ENCODE results near the gene GRK5. TPM values are rescaled to one million over a fixed set of nuclear protein-coding genes. Genes with fewer than 3 reads are reported as not detected.

Gene GRK5
- total RNA-seq, 1 donor from 2014 or later = 4.3 TPM

GRCh38 chr10:119438717-119439116 is 231.3 kb downstream of the GRK5 start:
- Histone ChIP-seq H3K9me3 (ENCODE audit: low read depth) (peaks cover 3% of the 10 kb centered on the region), H3K79me2 (ENCODE audit: low read depth) (no peaks in the 10 kb centered on the region), H3K27me3 (no peaks in the 10 kb centered on the region), H4K20me1 (ENCODE audit: low read depth) (no peaks in the 10 kb centered on the region), H3K4me2 (no peak overlapping the region), H3K4me3 (no peak overlapping the region), H2AFZ (replicated peaks) (no peak overlapping the region), H3K27ac (no peak overlapping the region), H3K4me1 (peaks cover 9% of the 10 kb centered on the region), H3K9ac (no peak overlapping the region), H3F3A (ENCODE audit: low read depth) (no peaks in the 10 kb centered on the region), H3K36me3 (no peaks in the 10 kb centered on the region)
- peaks cover 22% of the 10 kb centered on the region for H3K4me1 Mint-ChIP-seq
- no peak for DNase-seq (ENCODE audit: low spot score)
- H3K27ac Mint-ChIP-seq = no peak overlapping the region
- peaks cover 23% of the 10 kb centered on the region for H3K36me3 Mint-ChIP-seq
- peaks cover 23% of the 10 kb centered on the region for H3K9me3 Mint-ChIP-seq
- TF ChIP-seq CTCF (IDR thresholded peaks at IDR 0.05) = no peak
- TF ChIP-seq EZH2phosphoT487 (IDR thresholded peaks at IDR 0.05) = no peak
- no peak for TF ChIP-seq EZH2 (IDR thresholded peaks at IDR 0.05)
- H3K27me3 Mint-ChIP-seq (ENCODE audit: insufficient read depth, low read depth) = peaks cover 2% of the 10 kb centered on the region
- no peak overlapping the region for H3K4me3 Mint-ChIP-seq

- H3K27ac Mint-ChIP-seq = no peak overlapping the region
Measured at GRCh38 chr10:119439922-119440321, 232.6 kb downstream of the GRK5 start.

GRCh38 chr10:119441151-119441821 is 233.9 kb downstream of the GRK5 start:
- Histone ChIP-seq H3K4me2 (no peak overlapping the region), H3K4me3 (no peak overlapping the region), H3F3A (ENCODE audit: low read depth) (no peaks in the 10 kb centered on the region), H3K27ac (no peak overlapping the region), H3K9me3 (ENCODE audit: low read depth) (no peaks in the 10 kb centered on the region), H3K27me3 (no peaks in the 10 kb centered on the region), H3K79me2 (ENCODE audit: low read depth) (no peaks in the 10 kb centered on the region), H3K36me3 (no peaks in the 10 kb centered on the region), H3K9ac (no peak overlapping the region), H2AFZ (replicated peaks) (no peak overlapping the region), H4K20me1 (ENCODE audit: low read depth) (no peaks in the 10 kb centered on the region), H3K4me1 (peaks cover 9% of the 10 kb centered on the region)
- peaks cover 24% of the 10 kb centered on the region for H3K4me1 Mint-ChIP-seq
- H3K36me3 Mint-ChIP-seq = peaks cover 4% of the 10 kb centered on the region
- H3K4me3 Mint-ChIP-seq = no peak overlapping the region
- peak overlapping the region; percentile 5 for H3K27ac Mint-ChIP-seq
- DNase-seq (ENCODE audit: low spot score) = no peak
- no peak for TF ChIP-seq CTCF (IDR thresholded peaks at IDR 0.05)
- TF ChIP-seq EZH2 (IDR thresholded peaks at IDR 0.05) = no peak
- TF ChIP-seq EZH2phosphoT487 (IDR thresholded peaks at IDR 0.05) = no peak
- H3K27me3 Mint-ChIP-seq (ENCODE audit: insufficient read depth, low read depth) = peaks cover 8% of the 10 kb centered on the region
- H3K9me3 Mint-ChIP-seq = peaks cover 4% of the 10 kb centered on the region

More at GRCh38 chr10:119439922-119440321, 232.6 kb downstream of the GRK5 start:
- Histone ChIP-seq H3K4me2 (no peak overlapping the region), H3K9ac (no peak overlapping the region), H3K27ac (no peak overlapping the region), H3K36me3 (no peaks in the 10 kb centered on the region), H2AFZ (replicated peaks) (no peak overlapping the region), H3K27me3 (no peaks in the 10 kb centered on the region), H3F3A (ENCODE audit: low read depth) (no peaks in the 10 kb centered on the region), H3K79me2 (ENCODE audit: low read depth) (no peaks in the 10 kb centered on the region), H4K20me1 (ENCODE audit: low read depth) (no peaks in the 10 kb centered on the region), H3K4me1 (peaks cover 9% of the 10 kb centered on the region), H3K9me3 (ENCODE audit: low read depth) (no peaks in the 10 kb centered on the region), H3K4me3 (no peak overlapping the region)
- Mint-ChIP-seq H3K4me1 (peaks cover 22% of the 10 kb centered on the region), H3K36me3 (peaks cover 13% of the 10 kb centered on the region), H3K27me3 (ENCODE audit: insufficient read depth, low read depth) (peaks cover 4% of the 10 kb centered on the region), H3K9me3 (peaks cover 11% of the 10 kb centered on the region), H3K4me3 (no peak overlapping the region)
- no peak for DNase-seq (ENCODE audit: low spot score)
- TF ChIP-seq EZH2phosphoT487 (IDR thresholded peaks at IDR 0.05) (no peak), CTCF (IDR thresholded peaks at IDR 0.05) (no peak), EZH2 (IDR thresholded peaks at IDR 0.05) (no peak)
